HG03045 (cell line): ENCODE data around the gene MBTPS2.
"Not testable (repeated sequence)": the region's sequence is repeated elsewhere in the genome, so short reads cannot be mapped to it uniquely, and the experiment has no call there.

Source experiments
- ATAC-seq: cut with Tn5 transposase; IDR thresholded peaks from one replicate; pipeline ENCODE4 v1.9.1; 2021; ENCODE audit warnings: mild to moderate bottlenecking, moderate library complexity; ENCODE audit not compliant: unreplicated experiment

MBTPS2 gene

GRCh38 chrX:21839334-21840192, at the start of gene MBTPS2:
Gene MBTPS2 (plus strand): TSS chrX:21839617. CDS start chrX:21839735, 118 bp downstream.
- ATAC-seq = peak; percentile 88

- peak; percentile 55 for ATAC-seq
Observed at GRCh38 chrX:21798677-21799219, 40.7 kb upstream of the MBTPS2 start.

- ATAC-seq = no peak
Observed at GRCh38 chrX:21799767-21800166, 39.6 kb upstream of the MBTPS2 start.

GRCh38 chrX:21800344-21800770, 39.1 kb upstream of the MBTPS2 start:
- no peak for ATAC-seq

- no peak for ATAC-seq
Observed at GRCh38 chrX:21802054-21802670, 37.3 kb upstream of the MBTPS2 start.

- no peak for ATAC-seq
Observed at GRCh38 chrX:21802839-21803238, 36.6 kb upstream of the MBTPS2 start.

- no peak for ATAC-seq
Observed at GRCh38 chrX:21806691-21807090, 32.7 kb upstream of the MBTPS2 start.

GRCh38 chrX:21811832-21812231, 27.6 kb upstream of the MBTPS2 start:
- no peak for ATAC-seq

GRCh38 chrX:21812628-21813027, 26.8 kb upstream of the MBTPS2 start:
- no peak for ATAC-seq

- no peak for ATAC-seq
Observed at GRCh38 chrX:21813612-21814368, 25.6 kb upstream of the MBTPS2 start.

- ATAC-seq = no peak
Observed at GRCh38 chrX:21816136-21816535, 23.3 kb upstream of the MBTPS2 start.

- ATAC-seq = not testable (repeated sequence)
Observed at GRCh38 chrX:21820170-21820569, 19.2 kb upstream of the MBTPS2 start.

GRCh38 chrX:21821875-21822274, 17.5 kb upstream of the MBTPS2 start:
- no peak for ATAC-seq

- ATAC-seq = no peak
Observed at GRCh38 chrX:21831496-21831895, 7.9 kb upstream of the MBTPS2 start.

- no peak for ATAC-seq
Observed at GRCh38 chrX:21837056-21837455, 2.4 kb upstream of the MBTPS2 start.

GRCh38 chrX:21838937-21839333, 482 bp upstream of the MBTPS2 start:
- ATAC-seq = no peak

GRCh38 chrX:21840193-21840545, 752 bp downstream of the MBTPS2 start:
- ATAC-seq = peak; percentile 21

GRCh38 chrX:21843179-21843578, 3.8 kb downstream of the MBTPS2 start:
- ATAC-seq = no peak

GRCh38 chrX:21845096-21845495, 5.7 kb downstream of the MBTPS2 start:
- no peak for ATAC-seq

- no peak for ATAC-seq
Observed at GRCh38 chrX:21847342-21847741, 7.9 kb downstream of the MBTPS2 start.

GRCh38 chrX:21853578-21853977, 14.2 kb downstream of the MBTPS2 start:
- ATAC-seq = no peak
